HEK293 (cell line): Measurements from ENCODE around the gene ACAP3.
A peak's percentile ranks its signal among the peaks of the same experiment; 100 is the strongest.

ENCODE experiments used
- GLIS1 ChIP-seq: fragments of 450-650 bp; formaldehyde crosslinking; IDR thresholded peaks from 2 replicates; pipeline ENCODE4 v1.5.1; 2016; ENCODE audit warnings: missing biosample characterization, missing genetic modification characterization
- KLF10 ChIP-seq: fragments of 450-650 bp; IDR thresholded peaks from 2 replicates; pipeline ENCODE4 v1.5.1; 2018; ENCODE audit warnings: missing biosample characterization, mild to moderate bottlenecking, missing genetic modification characterization
- KLF16 ChIP-seq: fragments of 450-650 bp; formaldehyde crosslinking; IDR thresholded peaks from 2 replicates; pipeline ENCODE4 v1.5.1; 2017; ENCODE audit warnings: missing biosample characterization, missing genetic modification characterization
- MYNN ChIP-seq: fragments of 450-650 bp; formaldehyde crosslinking; IDR thresholded peaks from 2 replicates; pipeline ENCODE4 v1.5.1; 2016; ENCODE audit warnings: missing biosample characterization, missing genetic modification characterization, borderline replicate concordance
- OVOL3 ChIP-seq: fragments of 450-650 bp; formaldehyde crosslinking; IDR thresholded peaks from 2 replicates; pipeline ENCODE4 v1.5.1; 2016; ENCODE audit warnings: missing biosample characterization, missing genetic modification characterization
- SCRT1 ChIP-seq: fragments of 450-650 bp; formaldehyde crosslinking; IDR thresholded peaks from 2 replicates; pipeline ENCODE4 v1.5.1; 2016; ENCODE audit warnings: missing biosample characterization, missing genetic modification characterization, borderline replicate concordance
- SP3 ChIP-seq: fragments of 450-650 bp; formaldehyde crosslinking; IDR thresholded peaks from 2 replicates; pipeline ENCODE4 v1.5.1; 2016; ENCODE audit warnings: missing biosample characterization, missing genetic modification characterization
- ZNF114 ChIP-seq: fragments of 450-650 bp; formaldehyde crosslinking; IDR thresholded peaks from 2 replicates; pipeline ENCODE4 v1.5.0; 2017; ENCODE audit warnings: missing biosample characterization, missing genetic modification characterization
- ZNF19 ChIP-seq: fragments of 450-650 bp; formaldehyde crosslinking; IDR thresholded peaks from 2 replicates; pipeline ENCODE4; 2016; ENCODE audit warnings: missing biosample characterization, missing genetic modification characterization, low read depth
- ZNF211 ChIP-seq: fragments of 450-650 bp; formaldehyde crosslinking; IDR thresholded peaks from 2 replicates; pipeline ENCODE4 v1.5.1; 2016; ENCODE audit warnings: low read depth, missing biosample characterization, missing genetic modification characterization
- ZNF214 ChIP-seq: fragments of 450-650 bp; formaldehyde crosslinking; IDR thresholded peaks from 2 replicates; pipeline ENCODE4 v1.5.1; 2017; ENCODE audit warnings: missing biosample characterization, mild to moderate bottlenecking, missing genetic modification characterization, borderline replicate concordance
- ZNF266 ChIP-seq: fragments of 450-650 bp; formaldehyde crosslinking; IDR thresholded peaks from 2 replicates; pipeline ENCODE4 v1.5.1; 2016; ENCODE audit warnings: missing biosample characterization, missing genetic modification characterization, low read depth
- ZNF335 ChIP-seq: fragments of 450-650 bp; formaldehyde crosslinking; conservative IDR thresholded peaks from 2 replicates; pipeline ENCODE4 v1.5.1; 2016; ENCODE audit warnings: missing biosample characterization, missing genetic modification characterization
- ZNF341 ChIP-seq: fragments of 450-650 bp; formaldehyde crosslinking; IDR thresholded peaks from 2 replicates; pipeline ENCODE4; 2016; ENCODE audit warnings: low read depth, missing biosample characterization, missing genetic modification characterization
- ZNF350 ChIP-seq: fragments of 450-650 bp; formaldehyde crosslinking; IDR thresholded peaks from 2 replicates; pipeline ENCODE4 v1.5.0; 2017; ENCODE audit warnings: missing biosample characterization, mild to moderate bottlenecking, missing genetic modification characterization
- ZNF366 ChIP-seq: fragments of 450-650 bp; formaldehyde crosslinking; conservative IDR thresholded peaks from 2 replicates; pipeline ENCODE4 v1.5.1; 2016; ENCODE audit warnings: missing biosample characterization, missing genetic modification characterization
- ZNF416 ChIP-seq: fragments of 450-650 bp; formaldehyde crosslinking; IDR thresholded peaks from 2 replicates; pipeline ENCODE4 v1.5.1; 2016; ENCODE audit warnings: missing biosample characterization, missing genetic modification characterization
- ZNF423 ChIP-seq: fragments of 450-650 bp; formaldehyde crosslinking; IDR thresholded peaks from 2 replicates; pipeline ENCODE4 v1.5.1; 2016; ENCODE audit warnings: missing biosample characterization, missing genetic modification characterization
- ZNF529 ChIP-seq: fragments of 450-650 bp; formaldehyde crosslinking; IDR thresholded peaks from 2 replicates; pipeline ENCODE4 v1.5.1; 2017; ENCODE audit warnings: missing genetic modification characterization, missing biosample characterization; ENCODE audit not compliant: insufficient replicate concordance
- ZNF585B ChIP-seq: fragments of 450-650 bp; formaldehyde crosslinking; IDR thresholded peaks from 2 replicates; pipeline ENCODE4 v1.5.1; 2016; ENCODE audit warnings: missing biosample characterization, missing genetic modification characterization
- ZNF624 ChIP-seq: fragments of 450-650 bp; formaldehyde crosslinking; IDR thresholded peaks from 2 replicates; pipeline ENCODE4 v1.5.1; 2017; ENCODE audit warnings: missing biosample characterization, missing genetic modification characterization
- ZNF785 ChIP-seq: fragments of 450-650 bp; formaldehyde crosslinking; IDR thresholded peaks from 2 replicates; pipeline ENCODE4 v1.5.1; 2016; ENCODE audit warnings: missing biosample characterization, missing genetic modification characterization
- TF ChIP-seq, protein P1 (sequence below): fragments of 450-650 bp; formaldehyde crosslinking; IDR thresholded peaks from 2 replicates; pipeline ENCODE4 v1.5.1; 2016; ENCODE audit warnings: missing biosample characterization, missing genetic modification characterization
- TF ChIP-seq, protein P2 (sequence below): fragments of 450-650 bp; formaldehyde crosslinking; IDR thresholded peaks from 2 replicates; pipeline ENCODE4 v1.5.1; 2017; ENCODE audit warnings: missing biosample characterization, missing genetic modification characterization
- TF ChIP-seq, protein P3 (sequence below): fragments of 450-650 bp; formaldehyde crosslinking; IDR thresholded peaks from 2 replicates; pipeline ENCODE4 v1.5.1; 2016; ENCODE audit warnings: missing biosample characterization, missing genetic modification characterization, borderline replicate concordance
- TF ChIP-seq, protein P4 (sequence below): fragments of 450-650 bp; formaldehyde crosslinking; IDR thresholded peaks from 2 replicates; pipeline ENCODE4 v1.5.1; 2016; ENCODE audit warnings: missing biosample characterization, missing genetic modification characterization
- TF ChIP-seq, protein P5 (sequence below): fragments of 450-650 bp; formaldehyde crosslinking; IDR thresholded peaks from 2 replicates; pipeline ENCODE4 v1.5.1; 2016; ENCODE audit warnings: missing biosample characterization, missing genetic modification characterization, low read depth
- TF ChIP-seq, protein P6 (sequence below): fragments of 450-650 bp; formaldehyde crosslinking; IDR thresholded peaks from 2 replicates; pipeline ENCODE4 v1.5.1; 2017; ENCODE audit warnings: missing biosample characterization, missing genetic modification characterization

The ACAP3 gene

DNA sequence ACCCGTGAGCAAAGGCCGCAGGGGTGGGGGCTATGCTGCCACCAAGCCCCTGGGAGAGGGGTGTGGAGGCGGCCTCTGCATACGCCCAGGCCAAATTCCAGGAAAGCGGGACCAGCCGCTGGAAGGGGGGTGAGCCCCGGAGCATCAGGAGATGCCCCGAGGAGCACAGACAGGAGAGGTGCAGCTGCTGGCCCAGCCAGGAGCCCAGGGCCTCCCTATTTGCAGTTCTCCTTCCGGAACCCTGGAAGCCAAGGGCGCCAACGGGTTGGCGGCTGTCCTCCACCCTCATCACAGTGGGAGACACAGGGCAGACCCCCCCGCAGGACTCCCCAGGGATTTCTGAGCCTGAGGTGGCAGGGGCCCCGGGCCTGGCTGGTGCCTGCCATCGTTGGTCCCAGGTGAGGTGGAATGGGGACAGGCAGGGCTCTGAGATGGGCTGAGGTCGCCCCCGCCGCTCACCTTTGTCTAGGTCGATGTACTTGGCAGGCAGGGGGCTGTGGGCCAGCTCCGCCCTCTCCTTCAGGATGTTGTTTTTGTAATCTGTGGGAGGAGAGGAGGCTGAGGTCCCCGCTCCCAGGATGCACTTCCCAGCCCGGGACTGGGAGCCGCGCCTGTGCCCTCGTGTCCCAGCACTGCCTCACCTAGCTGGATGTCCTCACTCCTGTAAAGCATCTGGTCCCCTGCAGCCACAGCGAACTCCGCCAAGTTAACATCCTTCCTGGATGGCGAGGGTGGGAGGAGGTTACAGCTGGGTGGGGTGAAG lies 45.8 kb upstream of the ACAP3 start (continued):
- TF ChIP-seq, protein P1, sequence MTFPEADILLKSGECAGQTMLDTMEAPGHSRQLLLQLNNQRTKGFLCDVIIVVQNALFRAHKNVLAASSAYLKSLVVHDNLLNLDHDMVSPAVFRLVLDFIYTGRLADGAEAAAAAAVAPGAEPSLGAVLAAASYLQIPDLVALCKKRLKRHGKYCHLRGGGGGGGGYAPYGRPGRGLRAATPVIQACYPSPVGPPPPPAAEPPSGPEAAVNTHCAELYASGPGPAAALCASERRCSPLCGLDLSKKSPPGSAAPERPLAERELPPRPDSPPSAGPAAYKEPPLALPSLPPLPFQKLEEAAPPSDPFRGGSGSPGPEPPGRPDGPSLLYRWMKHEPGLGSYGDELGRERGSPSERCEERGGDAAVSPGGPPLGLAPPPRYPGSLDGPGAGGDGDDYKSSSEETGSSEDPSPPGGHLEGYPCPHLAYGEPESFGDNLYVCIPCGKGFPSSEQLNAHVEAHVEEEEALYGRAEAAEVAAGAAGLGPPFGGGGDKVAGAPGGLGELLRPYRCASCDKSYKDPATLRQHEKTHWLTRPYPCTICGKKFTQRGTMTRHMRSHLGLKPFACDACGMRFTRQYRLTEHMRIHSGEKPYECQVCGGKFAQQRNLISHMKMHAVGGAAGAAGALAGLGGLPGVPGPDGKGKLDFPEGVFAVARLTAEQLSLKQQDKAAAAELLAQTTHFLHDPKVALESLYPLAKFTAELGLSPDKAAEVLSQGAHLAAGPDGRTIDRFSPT (tag by site-specific recombination): peak; percentile 21; the same call in 1 of the 2 replicates
- TF ChIP-seq ZNF785 (tag by site-specific recombination): no peak
- TF ChIP-seq ZNF350 (tag by site-specific recombination): no peak
- TF ChIP-seq OVOL3: no peak
- TF ChIP-seq KLF16 (tag by site-specific recombination): no peak
- no peak for TF ChIP-seq ZNF214 (tag by site-specific recombination)
- TF ChIP-seq MYNN (tag by site-specific recombination): no peak
- no peak for TF ChIP-seq ZNF366 (tag by site-specific recombination)
- TF ChIP-seq, protein P2, sequence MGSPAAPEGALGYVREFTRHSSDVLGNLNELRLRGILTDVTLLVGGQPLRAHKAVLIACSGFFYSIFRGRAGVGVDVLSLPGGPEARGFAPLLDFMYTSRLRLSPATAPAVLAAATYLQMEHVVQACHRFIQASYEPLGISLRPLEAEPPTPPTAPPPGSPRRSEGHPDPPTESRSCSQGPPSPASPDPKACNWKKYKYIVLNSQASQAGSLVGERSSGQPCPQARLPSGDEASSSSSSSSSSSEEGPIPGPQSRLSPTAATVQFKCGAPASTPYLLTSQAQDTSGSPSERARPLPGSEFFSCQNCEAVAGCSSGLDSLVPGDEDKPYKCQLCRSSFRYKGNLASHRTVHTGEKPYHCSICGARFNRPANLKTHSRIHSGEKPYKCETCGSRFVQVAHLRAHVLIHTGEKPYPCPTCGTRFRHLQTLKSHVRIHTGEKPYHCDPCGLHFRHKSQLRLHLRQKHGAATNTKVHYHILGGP: no peak
- no peak for TF ChIP-seq ZNF624 (tag by site-specific recombination)
- no peak for TF ChIP-seq ZNF341 (tag by site-specific recombination)
- TF ChIP-seq, protein P3, sequence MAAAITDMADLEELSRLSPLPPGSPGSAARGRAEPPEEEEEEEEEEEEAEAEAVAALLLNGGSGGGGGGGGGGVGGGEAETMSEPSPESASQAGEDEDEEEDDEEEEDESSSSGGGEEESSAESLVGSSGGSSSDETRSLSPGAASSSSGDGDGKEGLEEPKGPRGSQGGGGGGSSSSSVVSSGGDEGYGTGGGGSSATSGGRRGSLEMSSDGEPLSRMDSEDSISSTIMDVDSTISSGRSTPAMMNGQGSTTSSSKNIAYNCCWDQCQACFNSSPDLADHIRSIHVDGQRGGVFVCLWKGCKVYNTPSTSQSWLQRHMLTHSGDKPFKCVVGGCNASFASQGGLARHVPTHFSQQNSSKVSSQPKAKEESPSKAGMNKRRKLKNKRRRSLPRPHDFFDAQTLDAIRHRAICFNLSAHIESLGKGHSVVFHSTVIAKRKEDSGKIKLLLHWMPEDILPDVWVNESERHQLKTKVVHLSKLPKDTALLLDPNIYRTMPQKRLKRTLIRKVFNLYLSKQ: no peak
- TF ChIP-seq, protein P4, sequence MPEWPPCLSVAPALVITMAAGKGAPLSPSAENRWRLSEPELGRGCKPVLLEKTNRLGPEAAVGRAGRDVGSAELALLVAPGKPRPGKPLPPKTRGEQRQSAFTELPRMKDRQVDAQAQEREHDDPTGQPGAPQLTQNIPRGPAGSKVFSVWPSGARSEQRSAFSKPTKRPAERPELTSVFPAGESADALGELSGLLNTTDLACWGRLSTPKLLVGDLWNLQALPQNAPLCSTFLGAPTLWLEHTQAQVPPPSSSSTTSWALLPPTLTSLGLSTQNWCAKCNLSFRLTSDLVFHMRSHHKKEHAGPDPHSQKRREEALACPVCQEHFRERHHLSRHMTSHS: no peak
- peak; percentile 97 for TF ChIP-seq GLIS1 (tag by site-specific recombination)
- no peak for TF ChIP-seq SCRT1
- no peak for TF ChIP-seq KLF10 (tag by site-specific recombination)
- TF ChIP-seq ZNF529 (tag by site-specific recombination): no peak
- no peak for TF ChIP-seq SP3 (tag by site-specific recombination)
- no peak for TF ChIP-seq ZNF211 (tag by site-specific recombination)
- TF ChIP-seq ZNF585B (tag by site-specific recombination): no peak
- TF ChIP-seq, protein P5, sequence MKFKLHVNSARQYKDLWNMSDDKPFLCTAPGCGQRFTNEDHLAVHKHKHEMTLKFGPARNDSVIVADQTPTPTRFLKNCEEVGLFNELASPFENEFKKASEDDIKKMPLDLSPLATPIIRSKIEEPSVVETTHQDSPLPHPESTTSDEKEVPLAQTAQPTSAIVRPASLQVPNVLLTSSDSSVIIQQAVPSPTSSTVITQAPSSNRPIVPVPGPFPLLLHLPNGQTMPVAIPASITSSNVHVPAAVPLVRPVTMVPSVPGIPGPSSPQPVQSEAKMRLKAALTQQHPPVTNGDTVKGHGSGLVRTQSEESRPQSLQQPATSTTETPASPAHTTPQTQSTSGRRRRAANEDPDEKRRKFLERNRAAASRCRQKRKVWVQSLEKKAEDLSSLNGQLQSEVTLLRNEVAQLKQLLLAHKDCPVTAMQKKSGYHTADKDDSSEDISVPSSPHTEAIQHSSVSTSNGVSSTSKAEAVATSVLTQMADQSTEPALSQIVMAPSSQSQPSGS (tag by site-specific recombination): no peak
- TF ChIP-seq ZNF114 (tag by site-specific recombination): no peak
- TF ChIP-seq ZNF335 (tag by site-specific recombination): peak; percentile 85
- no peak for TF ChIP-seq ZNF19
- TF ChIP-seq ZNF416: no peak
- TF ChIP-seq, protein P6, sequence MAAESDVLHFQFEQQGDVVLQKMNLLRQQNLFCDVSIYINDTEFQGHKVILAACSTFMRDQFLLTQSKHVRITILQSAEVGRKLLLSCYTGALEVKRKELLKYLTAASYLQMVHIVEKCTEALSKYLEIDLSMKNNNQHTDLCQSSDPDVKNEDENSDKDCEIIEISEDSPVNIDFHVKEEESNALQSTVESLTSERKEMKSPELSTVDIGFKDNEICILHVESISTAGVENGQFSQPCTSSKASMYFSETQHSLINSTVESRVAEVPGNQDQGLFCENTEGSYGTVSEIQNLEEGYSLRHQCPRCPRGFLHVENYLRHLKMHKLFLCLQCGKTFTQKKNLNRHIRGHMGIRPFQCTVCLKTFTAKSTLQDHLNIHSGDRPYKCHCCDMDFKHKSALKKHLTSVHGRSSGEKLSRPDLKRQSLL (tag by site-specific recombination): no peak
- TF ChIP-seq ZNF266 (tag by site-specific recombination): no peak
- peak; percentile 89 for TF ChIP-seq ZNF423 (tag by site-specific recombination)
